Measurements from ENCODE around the gene RPH3AL. TPM values are rescaled to one million over a fixed set of nuclear protein-coding genes. Genes with fewer than 3 reads are reported as not detected.

RPH3AL gene
- total RNA-seq, 3 donors from 2014 or later (not counting 1 experiment from before 2014, with no cell fraction given) = 7.2 to 9.9 (median 7.9) TPM

GRCh38 chr17:360092-360750 is 7.6 kb upstream of the RPH3AL start:
- H3K27me3 ChIP-seq (ENCODE audit: control insufficient read depth, insufficient read depth, low read length) = no peaks in the 10 kb centered on the region
- Mint-ChIP-seq H3K36me3 (no peaks in the 10 kb centered on the region), H3K4me3 (no peak overlapping the region), H3K9me3 (no peaks in the 10 kb centered on the region), H3K27me3 (ENCODE audit: low read depth in 2 of 2) (peaks cover 0 to 14% of the 10 kb centered on the region in 2 donors), H3K27ac (no peak overlapping the region), H3K4me1 (peaks cover 10 to 16% of the 10 kb centered on the region in 2 donors)
- no peaks in the 10 kb centered on the region for H3K36me3 ChIP-seq (ENCODE audit: control insufficient read depth, insufficient read depth, low read length)
- no peak overlapping the region for H3K27ac ChIP-seq (ENCODE audit: low read length)
- intact Hi-C loops (cut with micrococcal nuclease) = no loop called here
- no peak for DNase-seq
- H3K9me3 ChIP-seq (ENCODE audit: control insufficient read depth, insufficient read depth, low read length) = no peaks in the 10 kb centered on the region
- no peak overlapping the region for H3K4me3 ChIP-seq (ENCODE audit: low read length)
- WGBS (ENCODE audit: insufficient coverage) = 84% methylated on average over 22 of the region's 23 CpGs
- no peak for ATAC-seq
- no peaks in the 10 kb centered on the region for H3K4me1 ChIP-seq (ENCODE audit: control insufficient read depth, insufficient read depth, low read length)
- no peak for TF ChIP-seq CTCF (IDR thresholded peaks at IDR 0.05)

GRCh38 chr17:358491-359151 is 6.0 kb upstream of the RPH3AL start:
- H3K27me3 ChIP-seq (ENCODE audit: control insufficient read depth, insufficient read depth, low read length) = no peaks in the 10 kb centered on the region
- ATAC-seq = no peak

GRCh38 chr17:357644-358043 is 5.0 kb upstream of the RPH3AL start:
- Histone ChIP-seq H3K27me3 (ENCODE audit: control insufficient read depth, insufficient read depth, low read length) (no peaks in the 10 kb centered on the region), H3K4me1 (ENCODE audit: control insufficient read depth, insufficient read depth, low read length) (no peaks in the 10 kb centered on the region), H3K36me3 (ENCODE audit: control insufficient read depth, insufficient read depth, low read length) (no peaks in the 10 kb centered on the region), H3K9me3 (ENCODE audit: control insufficient read depth, insufficient read depth, low read length) (no peaks in the 10 kb centered on the region), H3K4me3 (ENCODE audit: low read length) (no peak overlapping the region), H3K27ac (ENCODE audit: low read length) (no peak overlapping the region)
- Mint-ChIP-seq H3K4me3 (no peak overlapping the region), H3K27me3 (ENCODE audit: low read depth in 2 of 2) (no peaks in the 10 kb centered on the region), H3K9me3 (no peaks in the 10 kb centered on the region), H3K27ac (no peak overlapping the region), H3K4me1 (no peaks in the 10 kb centered on the region), H3K36me3 (no peaks in the 10 kb centered on the region)
- intact Hi-C loops (cut with micrococcal nuclease) = no loop called here
- no peak for TF ChIP-seq CTCF (IDR thresholded peaks at IDR 0.05)
- DNase-seq (no peak), ATAC-seq (no peak)
- WGBS (ENCODE audit: insufficient coverage) = 84% methylated on average over 14 of the region's 14 CpGs

More at GRCh38 chr17:358491-359151, 6.0 kb upstream of the RPH3AL start:
- no peaks in the 10 kb centered on the region for H3K9me3 Mint-ChIP-seq
- peaks cover 0 to under 1% of the 10 kb centered on the region in 2 donors for H3K27me3 Mint-ChIP-seq (ENCODE audit: low read depth in 2 of 2)
- H3K4me1 ChIP-seq (ENCODE audit: control insufficient read depth, insufficient read depth, low read length) = no peaks in the 10 kb centered on the region
- DNase-seq = no peak
- no peak overlapping the region for H3K27ac ChIP-seq (ENCODE audit: low read length)
- peaks cover 0 to under 1% of the 10 kb centered on the region in 2 donors for H3K4me1 Mint-ChIP-seq
- H3K36me3 ChIP-seq (ENCODE audit: control insufficient read depth, insufficient read depth, low read length) = no peaks in the 10 kb centered on the region
- H3K4me3 ChIP-seq (ENCODE audit: low read length) = no peak overlapping the region
- no peak overlapping the region for H3K4me3 Mint-ChIP-seq
- no peaks in the 10 kb centered on the region for H3K36me3 Mint-ChIP-seq
- 91% methylated on average over 35 of the region's 35 CpGs for WGBS (ENCODE audit: insufficient coverage)
- no peak for TF ChIP-seq CTCF (IDR thresholded peaks at IDR 0.05)
- no peak overlapping the region for H3K27ac Mint-ChIP-seq
- intact Hi-C loops (cut with micrococcal nuclease) = no loop called here
- no peaks in the 10 kb centered on the region for H3K9me3 ChIP-seq (ENCODE audit: control insufficient read depth, insufficient read depth, low read length)

All from natural killer cell (primary cell).